HG03060 (cell line): Measurements from ENCODE around the gene INTS14.
"Not testable (repeated sequence)": the region's sequence is repeated elsewhere in the genome, so short reads cannot be mapped to it uniquely, and the experiment has no call there.

Experiments
- ATAC-seq: cut with Tn5 transposase; IDR thresholded peaks from one replicate; pipeline ENCODE4 v1.9.1; 2021; ENCODE audit warnings: low read depth, moderate number of reproducible peaks; ENCODE audit not compliant: unreplicated experiment

INTS14 gene

DNA sequence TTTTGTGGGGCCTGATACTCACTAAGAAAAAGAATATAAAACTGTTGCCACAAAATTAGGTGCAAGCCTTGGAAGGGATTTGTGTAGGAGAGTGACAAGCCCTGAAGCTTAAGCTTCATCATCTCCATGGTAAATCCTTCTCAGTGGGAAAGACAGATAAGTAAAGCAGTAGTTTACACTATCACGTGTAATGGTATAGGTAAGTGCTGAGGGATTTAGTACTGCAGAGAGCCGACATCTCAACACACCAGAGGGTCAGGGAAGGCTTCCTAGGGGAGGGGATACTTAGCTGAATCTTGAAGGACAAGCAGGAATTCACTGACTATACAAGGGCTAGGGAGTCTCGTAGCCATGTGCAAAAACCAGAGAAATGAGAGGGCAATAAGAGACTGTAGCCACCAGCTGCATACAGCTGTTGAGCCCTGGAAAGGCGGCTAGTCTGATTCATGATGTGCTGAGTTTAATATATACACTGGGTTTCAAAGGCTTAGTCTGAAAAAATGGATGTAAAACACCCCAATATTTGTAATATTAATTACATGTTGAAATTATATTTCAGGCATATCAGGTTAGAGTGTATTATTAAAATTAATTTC, 21.9 kb upstream of the INTS14 start:
- no peak for ATAC-seq

DNA sequence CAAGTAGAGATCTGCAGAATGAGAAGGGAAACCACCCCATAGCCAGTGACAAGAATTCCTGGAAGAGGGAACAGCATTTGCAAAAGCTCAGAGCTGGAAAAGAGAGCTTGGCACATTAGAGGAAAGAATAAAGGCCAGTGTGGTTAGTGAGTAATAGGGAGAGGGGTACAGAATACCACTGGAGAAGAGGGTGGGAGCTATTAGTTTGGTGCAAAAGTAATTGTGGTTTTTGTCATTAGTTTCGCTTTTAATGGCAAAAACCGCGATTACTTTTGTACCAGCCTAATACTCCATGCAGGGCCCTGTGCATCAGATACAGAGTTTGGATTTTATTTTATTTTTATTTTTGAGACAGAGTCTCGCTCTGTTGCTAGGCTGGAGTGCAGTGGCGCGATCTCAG, 20.6 kb upstream of the INTS14 start:
- ATAC-seq: peak; percentile 46

DNA sequence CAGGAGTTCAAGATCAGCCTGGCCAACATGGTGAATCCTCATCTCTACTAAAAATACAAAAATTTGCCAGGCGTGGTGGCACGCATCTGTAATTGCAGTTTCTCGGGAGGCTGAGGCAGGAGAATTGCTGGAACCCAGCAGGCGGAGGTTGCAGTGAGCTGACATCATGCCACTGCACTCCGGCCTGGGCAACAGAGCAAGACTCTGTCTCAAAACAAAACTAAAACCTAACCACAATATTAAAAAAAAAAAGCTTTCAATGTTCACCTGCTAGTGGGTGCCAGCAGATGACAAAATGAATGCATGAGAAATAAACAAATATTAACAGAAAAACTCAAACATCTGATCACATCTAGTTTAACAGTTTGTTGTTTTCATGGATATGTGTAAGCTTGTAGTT, 19.8 kb upstream of the INTS14 start:
- peak; percentile 68 for ATAC-seq

DNA sequence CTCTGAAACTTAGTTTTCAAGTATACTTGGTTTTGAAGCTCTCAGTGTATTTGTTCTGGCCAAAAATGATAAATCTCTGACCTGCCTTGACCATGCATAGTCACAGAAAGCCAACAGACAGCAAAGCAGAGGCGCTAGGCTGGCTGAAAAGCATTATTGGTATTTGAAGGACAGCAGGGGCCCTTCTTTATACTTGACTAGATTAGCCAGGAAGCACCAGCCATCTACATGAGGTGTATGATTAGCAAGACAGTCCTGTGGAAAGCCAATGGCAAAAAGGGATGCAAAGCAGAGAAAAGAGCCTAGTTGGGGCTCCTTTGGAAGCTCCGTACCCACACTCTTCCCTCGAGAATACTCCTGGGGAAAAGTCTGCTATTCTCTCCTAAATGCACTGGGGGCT, 18.6 kb upstream of the INTS14 start:
- ATAC-seq: no peak

DNA sequence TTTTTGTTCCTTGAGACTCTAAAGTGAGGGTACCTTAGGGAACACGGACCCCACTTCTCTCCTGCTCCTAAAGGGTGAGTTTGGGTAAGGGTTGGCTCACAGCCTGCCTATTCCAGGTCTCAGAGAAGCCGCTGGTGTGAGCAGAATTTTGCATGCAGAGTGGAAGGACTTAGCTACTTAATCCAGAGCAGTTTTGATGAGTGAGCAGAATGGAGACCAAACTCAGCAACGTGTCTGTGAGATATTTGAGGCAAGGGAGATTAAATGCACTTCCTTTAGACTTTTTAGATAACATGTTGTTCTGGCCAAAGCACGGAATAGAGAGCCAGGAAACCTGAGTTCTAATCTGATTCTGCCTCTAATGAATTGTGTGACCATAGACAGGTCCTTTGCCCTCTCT, 15.9 kb upstream of the INTS14 start:
- ATAC-seq: no peak

DNA sequence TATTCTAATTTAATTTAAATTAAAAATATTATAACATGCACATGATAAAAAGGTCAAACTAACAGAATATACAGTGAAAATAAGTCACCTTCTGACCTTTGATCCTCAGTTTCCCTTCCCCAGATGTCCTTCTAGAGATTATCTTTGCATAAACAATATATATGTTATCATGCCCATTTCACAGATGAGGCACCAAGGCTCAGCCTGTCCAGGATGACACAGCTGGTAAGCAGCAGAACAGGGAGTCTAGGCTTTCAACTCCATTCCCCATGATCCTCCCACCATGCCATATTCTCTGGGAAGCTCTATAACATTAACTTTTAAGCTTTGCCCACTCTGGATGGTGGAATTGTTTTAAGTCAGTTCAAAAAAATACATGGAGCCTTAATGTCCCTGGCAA, 12.2 kb upstream of the INTS14 start:
- ATAC-seq: no peak

DNA sequence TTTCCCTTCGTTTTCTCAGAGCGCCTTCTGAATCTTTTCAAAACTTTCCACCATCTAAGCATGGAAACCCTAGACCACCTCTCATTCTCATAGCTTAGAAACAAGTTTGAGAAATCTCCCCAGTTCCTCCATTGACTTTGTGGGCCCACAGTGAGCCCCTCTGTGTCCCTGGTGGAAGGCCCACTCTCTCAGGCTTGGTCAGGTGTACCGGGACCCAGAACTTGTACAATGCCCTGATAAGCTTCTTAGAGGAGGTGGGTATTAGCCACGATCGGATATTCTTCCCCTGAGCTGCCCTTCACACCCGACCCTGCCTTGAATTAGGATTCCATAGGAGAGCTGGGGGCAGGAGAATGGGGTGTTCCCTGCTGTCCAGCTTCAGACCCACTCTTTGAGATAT, 10.7 kb upstream of the INTS14 start, which contains the start of gene SLC24A1:
Gene SLC24A1, plus strand, starts transcription at position 301 of the 400 bp plus-strand sequence. CDS start 2,143 bp downstream, outside the sequence.
- ATAC-seq: no peak

DNA sequence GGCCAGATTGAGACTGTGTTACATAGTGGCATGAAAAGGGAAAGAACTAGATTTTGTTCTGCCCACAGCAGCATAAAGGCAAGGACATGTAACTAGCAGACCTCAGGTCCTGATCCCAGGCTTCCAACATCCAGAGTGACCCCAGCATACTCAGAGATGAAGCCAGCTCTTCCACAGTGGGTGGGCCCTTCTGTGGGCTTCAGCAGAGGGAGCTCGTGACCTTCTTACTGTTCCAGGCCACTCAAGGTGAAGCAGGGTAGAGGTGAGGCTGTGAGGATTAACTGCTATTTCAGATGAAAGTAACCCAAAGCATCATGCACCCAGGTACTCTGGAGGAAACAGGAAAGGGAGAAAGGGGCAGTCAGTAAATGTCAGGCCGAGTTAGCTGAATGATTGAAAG, 9.9 kb upstream of the INTS14 start:
- no peak for ATAC-seq

DNA sequence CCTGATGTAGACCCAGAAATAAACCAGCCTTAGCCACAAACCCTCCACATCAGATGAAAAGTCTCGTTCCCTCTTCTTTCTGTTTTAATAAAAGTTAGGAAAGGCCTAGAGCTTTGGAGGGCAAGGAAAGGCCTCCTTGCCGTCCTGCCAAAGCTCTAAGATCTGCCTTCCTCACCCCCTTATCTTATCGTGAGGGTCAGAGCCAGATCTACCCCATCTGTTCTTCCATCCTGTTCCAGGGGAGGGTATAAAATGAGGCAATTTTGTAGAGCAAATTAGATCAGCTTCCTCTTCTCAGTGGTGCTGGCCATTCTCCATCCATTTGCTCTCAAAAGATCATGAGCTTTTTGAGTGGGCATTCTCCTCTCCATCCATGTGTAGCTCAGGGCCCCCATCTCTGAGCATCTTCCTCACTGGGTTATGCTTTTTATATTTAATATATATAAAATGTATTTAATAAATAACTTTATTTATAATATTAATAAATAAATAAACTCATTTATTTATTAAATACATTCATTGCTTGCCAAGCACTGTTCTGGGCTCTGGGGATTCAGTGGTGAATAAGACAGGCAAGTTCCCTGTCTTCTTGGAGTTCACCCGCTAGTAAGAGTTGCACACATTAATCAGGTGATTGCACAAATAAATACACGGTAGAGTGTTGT, 8.8 kb upstream of the INTS14 start:
- ATAC-seq: no peak

DNA sequence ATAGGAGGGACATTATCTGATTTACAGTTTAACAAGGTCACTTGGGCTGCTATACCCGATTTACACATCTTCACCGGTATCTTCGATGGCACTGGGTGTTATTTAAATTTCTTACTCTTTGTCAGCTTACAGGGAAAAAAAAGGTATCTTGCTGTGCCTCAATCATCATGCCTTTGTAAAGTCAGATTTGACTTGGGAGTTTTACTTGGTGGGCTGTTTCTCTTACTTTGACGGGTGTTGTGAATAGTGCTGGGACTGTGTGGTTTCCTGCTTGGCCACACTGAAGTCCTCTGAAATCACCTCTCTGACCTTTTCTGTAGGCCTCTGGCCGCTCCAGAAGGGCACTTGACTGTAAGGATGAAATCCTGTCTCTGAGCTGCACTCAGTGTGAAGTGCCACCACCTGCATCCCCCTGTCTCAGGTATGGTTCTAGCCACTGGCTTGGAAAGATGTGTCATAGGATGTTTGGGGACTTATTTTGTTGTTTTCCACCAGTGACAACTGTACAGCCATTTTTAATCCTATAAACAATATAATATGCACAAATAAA, 7.7 kb upstream of the INTS14 start:
- ATAC-seq: no peak

DNA sequence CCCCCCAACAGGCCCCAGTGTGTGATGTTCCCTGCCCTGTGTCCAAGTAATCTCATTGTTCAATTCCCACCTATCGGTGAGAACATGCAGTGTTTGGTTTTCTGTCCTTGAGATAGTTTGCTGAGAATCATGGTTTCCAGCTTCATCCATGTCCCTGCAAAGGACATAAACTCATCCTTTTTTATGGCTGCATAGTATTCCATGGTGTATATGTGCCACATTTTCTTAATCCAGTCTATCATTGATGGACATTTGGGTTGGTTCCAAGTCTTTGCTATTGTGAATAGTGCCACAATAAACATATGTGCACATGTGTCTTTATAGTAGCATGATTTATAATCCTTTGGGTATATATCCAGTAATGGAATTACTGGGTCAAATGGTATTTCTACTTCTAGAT, 5.0 kb upstream of the INTS14 start:
- ATAC-seq: not testable (repeated sequence)

DNA sequence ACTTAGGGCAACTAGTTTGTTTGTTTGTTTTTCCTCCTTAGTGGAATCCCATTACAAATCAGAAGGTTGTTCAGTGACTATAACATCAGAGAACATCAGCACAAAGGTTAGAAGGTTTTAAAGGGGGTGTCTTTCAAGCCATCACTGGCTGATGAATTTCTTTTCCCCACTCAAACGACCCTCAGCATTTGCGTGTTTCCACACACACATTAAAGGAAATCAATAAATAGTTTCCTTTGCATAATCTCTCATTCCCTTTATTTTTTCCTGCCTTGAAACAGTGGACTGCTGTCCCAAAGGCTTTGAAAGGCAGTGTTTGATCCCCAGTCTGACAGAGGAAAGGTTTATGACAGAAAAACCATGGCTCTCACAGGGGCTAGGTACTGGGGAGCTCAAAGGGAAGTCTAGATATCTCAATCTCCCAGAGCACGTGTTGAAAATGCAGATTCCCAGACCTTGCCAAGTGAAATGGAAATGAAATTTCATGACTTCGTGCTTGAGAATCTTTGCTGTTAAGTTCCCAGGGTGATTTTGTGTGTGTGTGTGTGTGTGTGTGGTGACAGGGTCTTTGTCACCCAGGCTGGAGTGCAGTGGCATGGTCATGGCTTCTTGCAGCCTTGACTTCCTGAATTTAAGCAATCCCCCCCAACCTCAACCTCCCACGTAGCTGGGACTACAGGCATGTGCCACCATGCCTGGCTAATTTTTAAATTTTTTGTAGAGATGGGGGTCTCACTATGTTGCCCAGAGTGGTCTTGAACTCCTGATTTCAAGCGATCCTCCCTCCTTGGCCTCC, 2.2 kb upstream of the INTS14 start:
- ATAC-seq: no peak

DNA sequence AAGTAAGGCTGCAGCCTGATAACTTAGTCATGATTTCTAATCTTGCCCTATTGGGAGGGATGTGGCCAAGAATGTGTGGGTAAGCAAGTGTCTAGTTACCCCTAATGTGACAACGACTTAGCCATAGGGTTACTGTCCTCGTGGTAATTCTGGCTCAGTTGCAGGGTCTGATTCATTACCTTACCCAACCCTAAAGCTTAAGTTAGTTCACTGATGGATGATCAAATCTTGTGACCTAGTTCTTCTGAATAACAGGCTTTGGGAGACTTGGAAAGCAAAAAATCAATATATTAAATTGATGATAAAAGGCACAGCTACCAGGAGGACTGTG, 1.6 kb upstream of the INTS14 start:
- no peak for ATAC-seq

DNA sequence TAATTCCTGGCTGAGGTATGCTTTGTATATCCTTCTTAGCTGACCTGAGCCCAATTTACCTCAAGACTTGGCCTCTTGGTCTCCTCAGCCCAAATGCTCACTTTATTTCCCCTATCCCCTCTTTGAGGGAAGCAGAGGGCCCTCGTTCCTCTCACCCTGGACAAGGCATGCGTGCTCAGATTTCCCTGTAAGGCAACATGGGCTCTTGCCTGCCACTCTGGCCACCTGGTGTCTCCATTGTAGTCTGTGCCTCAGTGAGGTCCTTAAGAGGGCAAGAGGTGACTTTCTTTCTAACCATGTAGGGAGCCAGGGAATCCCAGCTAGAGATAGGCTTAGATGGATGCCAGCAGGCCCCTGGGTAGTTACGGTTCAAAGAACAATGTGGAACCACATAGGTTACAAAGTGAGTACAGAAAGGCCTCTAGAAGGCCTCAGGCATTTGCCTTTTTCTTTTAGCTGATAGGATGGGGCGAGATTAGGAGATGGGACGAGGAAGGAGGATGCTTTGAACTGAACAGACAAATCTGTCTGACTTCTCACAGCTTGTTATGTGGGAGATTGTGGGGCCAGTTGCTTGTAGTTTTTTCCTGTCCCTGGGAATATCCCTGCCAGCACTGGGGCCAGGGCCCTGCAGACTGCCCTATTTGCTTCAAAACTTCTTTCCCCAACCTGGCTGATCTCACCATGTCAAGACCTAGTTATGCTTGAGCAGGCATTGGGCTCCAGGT, 1.1 kb upstream of the INTS14 start:
- ATAC-seq: no peak

DNA sequence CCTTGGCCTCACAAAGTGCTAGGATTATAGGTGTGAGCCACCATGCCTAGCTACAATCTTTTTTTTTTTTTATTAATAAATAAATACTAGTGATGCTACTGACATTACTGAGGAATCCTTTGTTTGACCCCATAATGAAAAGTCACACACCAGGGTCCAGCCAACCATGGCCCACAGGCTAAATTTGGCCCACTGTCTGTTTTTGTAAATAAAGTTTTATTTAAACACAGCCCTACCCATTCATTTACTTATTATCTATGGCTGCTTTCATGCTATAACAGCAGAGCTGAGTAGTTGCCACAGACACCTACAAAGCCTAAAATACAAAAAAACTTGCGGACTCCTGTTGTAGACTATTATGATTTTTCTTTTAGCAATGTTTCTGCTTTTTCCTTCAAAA, 7.4 kb downstream of the INTS14 start:
- no peak for ATAC-seq

DNA sequence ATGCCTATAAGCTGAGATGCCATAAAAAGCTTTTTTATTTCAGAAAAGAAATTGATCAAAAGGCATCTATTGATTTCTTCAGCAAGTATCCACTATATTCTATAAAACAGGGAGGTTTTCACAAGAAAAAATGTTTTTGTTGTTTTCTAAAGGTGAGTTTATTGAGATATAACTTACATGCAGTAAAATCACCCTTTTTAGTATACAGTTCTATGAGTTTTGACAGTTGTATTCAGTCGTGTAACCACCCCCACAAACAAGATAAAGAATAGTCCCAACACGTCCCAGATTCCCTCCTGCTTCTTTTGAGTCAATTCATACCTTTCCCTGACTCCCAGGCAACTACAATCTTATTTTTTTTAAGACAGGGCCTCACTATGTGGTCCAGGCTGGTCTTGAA, 7.8 kb downstream of the INTS14 start:
- no peak for ATAC-seq

DNA sequence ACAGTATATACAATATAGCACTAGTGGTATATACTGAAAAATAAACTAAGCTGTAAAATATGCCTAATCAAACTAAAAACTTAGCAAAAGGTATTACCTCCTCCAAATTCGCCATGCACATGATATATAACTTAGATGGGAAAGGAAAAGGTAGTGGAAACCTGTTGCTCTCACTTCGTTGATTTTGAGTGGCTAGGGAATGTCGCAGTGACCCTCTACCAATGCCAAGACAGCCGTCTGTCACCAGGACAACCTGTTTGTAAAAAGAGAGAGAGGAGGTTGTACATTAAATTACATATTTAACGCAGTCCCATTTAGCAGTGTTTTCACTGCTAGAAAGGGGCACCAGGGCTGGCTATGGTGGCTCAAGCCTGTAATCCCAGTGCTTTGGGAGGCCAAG, 11.3 kb downstream of the INTS14 start:
- no peak for ATAC-seq

DNA sequence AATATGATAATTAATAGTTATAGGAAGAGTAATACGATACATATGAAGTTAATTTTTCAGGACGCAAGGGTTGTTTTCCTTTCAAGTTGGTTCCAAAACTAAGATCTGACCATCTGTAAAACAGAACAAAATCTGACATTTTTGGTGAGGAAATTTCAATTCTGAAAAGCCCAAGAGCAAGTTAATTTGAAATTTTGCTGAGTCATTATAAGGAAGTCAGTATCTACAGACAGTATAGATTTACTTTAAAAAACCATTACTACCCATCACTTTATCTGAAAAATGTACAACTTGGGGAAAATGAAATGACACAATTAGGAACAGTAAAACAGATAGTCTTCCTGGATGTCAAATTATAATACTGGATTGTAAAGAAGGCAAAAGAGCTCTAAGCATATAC, 12.5 kb downstream of the INTS14 start:
- ATAC-seq: no peak

DNA sequence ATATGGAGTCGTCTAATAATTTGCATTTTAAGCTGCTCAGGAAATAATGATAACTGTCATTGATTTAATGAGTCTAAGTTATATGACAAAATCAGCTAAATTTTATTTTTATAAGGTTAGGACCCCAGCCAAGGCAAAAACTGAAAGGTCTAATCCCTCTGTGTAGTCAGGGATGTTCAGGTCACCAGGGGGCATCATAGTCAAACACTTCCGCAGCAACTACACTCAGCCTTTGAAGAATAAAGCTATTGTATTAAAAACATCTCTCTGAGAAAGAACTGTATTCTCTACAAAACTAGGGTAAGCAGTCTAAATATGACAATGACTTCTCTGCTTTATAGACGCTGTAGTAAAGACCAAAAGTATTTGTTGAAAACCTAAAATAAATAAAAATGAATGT, 15.0 kb downstream of the INTS14 start:
- ATAC-seq: no peak

DNA sequence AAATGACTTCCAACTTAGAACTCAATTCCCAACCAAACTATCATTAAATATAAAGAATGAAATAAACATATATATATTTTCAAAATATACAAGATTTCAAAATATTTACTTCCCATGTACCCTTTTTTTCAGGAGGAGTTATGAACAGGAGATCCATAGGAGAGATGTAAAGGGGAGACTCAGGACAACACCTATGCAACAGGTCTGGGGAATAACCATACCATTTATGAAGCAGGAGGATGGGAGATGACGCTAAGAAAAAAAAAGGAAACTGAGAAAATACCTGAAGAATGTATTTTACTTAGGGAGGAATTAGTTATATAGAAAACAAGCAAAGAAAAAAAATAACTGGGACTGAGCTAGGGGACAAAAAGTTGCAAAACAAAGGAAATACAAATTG, 23.8 kb downstream of the INTS14 start:
- no peak for ATAC-seq

DNA sequence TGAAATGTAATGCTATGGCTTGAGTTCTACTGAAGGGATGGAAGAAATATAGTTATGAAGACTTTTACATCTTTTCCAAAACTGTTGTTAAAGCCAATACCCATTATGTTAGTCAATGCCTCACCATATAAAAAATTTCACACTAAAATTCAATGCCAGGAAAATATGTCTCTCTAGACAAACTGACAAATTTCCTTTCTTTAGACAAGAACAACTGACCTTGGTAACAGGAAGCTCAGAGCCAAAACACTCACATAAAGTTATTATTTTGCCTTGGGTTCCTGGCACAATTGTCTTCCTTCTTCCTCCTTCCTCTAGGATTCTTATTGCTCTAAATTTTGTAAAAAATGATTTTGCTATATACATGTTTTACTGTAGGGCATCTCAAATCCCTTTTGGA, 26.7 kb downstream of the INTS14 start:
- no peak for ATAC-seq
